GM23338 (cell line): ENCODE measurements around the gene ELOF1. TPM values are rescaled to one million over a fixed set of nuclear protein-coding genes. Genes with fewer than 3 reads are reported as not detected.

ENCODE experiments used
- ATAC-seq: fragments of 200-7000 bp; cut with Tn5 transposase; 3 replicates; pipeline ENCODE4 v1.9.1; 2020
- DNase-seq: peaks from one replicate; pipeline ENCODE4 v3.0.0-alpha.2; 2015; ENCODE audit warnings: low spot score
- H2AFZ ChIP-seq: fragments of 200-600 bp; sonication (generic); 2 replicates; pipeline ENCODE4 v1.8.0; 2016; ENCODE audit warnings: antibody characterized with exemption, mild to moderate bottlenecking, moderate library complexity
- H3F3A ChIP-seq: fragments of 200-600 bp; sonication (generic); replicated peaks from 2 replicates; pipeline ENCODE4 v1.8.0; 2017; ENCODE audit warnings: antibody characterized with exemption, mixed run types, low read depth
- H3K27ac ChIP-seq: fragments of 200-600 bp; sonication (generic); 2 replicates; pipeline ENCODE4 v1.6.1; 2016; ENCODE audit warnings: low read depth
- H3K27me3 ChIP-seq: fragments of 200-600 bp; sonication (generic); 2 replicates; pipeline ENCODE4 v1.8.0; 2016; ENCODE audit warnings: mild to moderate bottlenecking, mixed run types, moderate library complexity; ENCODE audit not compliant: insufficient read depth
- H3K36me3 ChIP-seq: fragments of 200-600 bp; sonication (generic); 2 replicates; pipeline ENCODE4 v1.8.0; 2016; ENCODE audit warnings: mild to moderate bottlenecking; ENCODE audit not compliant: insufficient read depth
- H3K4me1 ChIP-seq: fragments of 200-600 bp; sonication (generic); 2 replicates; pipeline ENCODE4 v1.8.0; 2016; ENCODE audit warnings: mild to moderate bottlenecking, moderate library complexity; ENCODE audit not compliant: insufficient read depth
- H3K4me2 ChIP-seq: fragments of 200-600 bp; sonication (generic); 2 replicates; pipeline ENCODE4 v1.7.1; 2017; ENCODE audit warnings: mixed run types
- H3K4me3 ChIP-seq: fragments of 200-600 bp; sonication (generic); 2 replicates; pipeline ENCODE4 v1.6.1; 2016; ENCODE audit warnings: mixed run types
- H3K79me2 ChIP-seq: fragments of 200-600 bp; sonication (generic); replicated peaks from 2 replicates; pipeline ENCODE4 v1.8.0; 2017; ENCODE audit warnings: mild to moderate bottlenecking; ENCODE audit not compliant: insufficient read depth
- H3K9me2 ChIP-seq: fragments of 200-600 bp; sonication (generic); 2 replicates; pipeline ENCODE4 v1.8.0; 2017; ENCODE audit not compliant: insufficient read depth
- H4K20me1 ChIP-seq: fragments of 200-600 bp; sonication (generic); replicated peaks from 2 replicates; pipeline ENCODE4 v1.8.0; 2017; ENCODE audit warnings: mild to moderate bottlenecking; ENCODE audit not compliant: insufficient read depth
- H3K27ac Mint-ChIP-seq: 2 replicates; pipeline ENCODE4 v1.8.0; 2020; ENCODE audit warnings: inconsistent platforms, mild to moderate bottlenecking, moderate library complexity, mixed read lengths
- H3K27me3 Mint-ChIP-seq: 3 replicates; pipeline ENCODE4 v1.8.0; 2022; ENCODE audit warnings: low read depth, mild to moderate bottlenecking, moderate library complexity, mixed read lengths, inconsistent platforms; ENCODE audit not compliant: insufficient read depth, poor library complexity
- H3K36me3 Mint-ChIP-seq: 3 replicates; pipeline ENCODE4 v1.8.0; 2021; ENCODE audit warnings: low read depth, mild to moderate bottlenecking, inconsistent platforms, moderate library complexity, mixed read lengths
- H3K4me1 Mint-ChIP-seq: 3 replicates; pipeline ENCODE4 v1.8.0; 2020; ENCODE audit warnings: mild to moderate bottlenecking, inconsistent platforms, mixed read lengths
- H3K4me3 Mint-ChIP-seq: 3 replicates; pipeline ENCODE4 v1.8.0; 2021; ENCODE audit warnings: moderate library complexity, mild to moderate bottlenecking, inconsistent platforms, mixed read lengths
- H3K9me3 Mint-ChIP-seq: 3 replicates; pipeline ENCODE4 v1.8.0; 2020; ENCODE audit warnings: moderate library complexity, mild to moderate bottlenecking, inconsistent platforms, mixed read lengths
- CREB1 ChIP-seq: fragments of 250-450 bp; sonication (Bioruptor Pico); IDR thresholded peaks from 2 replicates; pipeline ENCODE4 v1.5.0; 2020; ENCODE audit warnings: low read depth, mild to moderate bottlenecking, moderate library complexity
- CTCF ChIP-seq, 2 experiments: fragments of 200-600 bp in 1 of 2; sonication (generic) in 1 of 2; conservative IDR thresholded peaks; 2 replicates each; pipeline versions ENCODE4 v1.5.1 to v1.6.1; 2016 to 2017; ENCODE audit warnings: antibody characterized with exemption in 2 of 2, low read depth in 2 of 2, mild to moderate bottlenecking in 2 of 2, moderate library complexity in 1 of 2
- ETS1 ChIP-seq: IDR thresholded peaks from 2 replicates; pipeline ENCODE4 v1.6.1; 2016; ENCODE audit warnings: antibody characterized with exemption
- EZH2 ChIP-seq: fragments of 200-600 bp; sonication (generic); IDR thresholded peaks from one replicate; pipeline ENCODE4 v1.8.0; 2017; ENCODE audit warnings: antibody characterized with exemption, mild to moderate bottlenecking, low read depth; ENCODE audit not compliant: unreplicated experiment
- EZH2phosphoT487 ChIP-seq: fragments of 200-600 bp; sonication (generic); IDR thresholded peaks from one replicate; pipeline ENCODE4 v1.8.1; 2018; ENCODE audit warnings: antibody characterized with exemption; ENCODE audit not compliant: unreplicated experiment
- JUNB ChIP-seq: IDR thresholded peaks from one replicate; pipeline ENCODE4 v1.6.1; 2016; ENCODE audit warnings: antibody characterized with exemption; ENCODE audit not compliant: unreplicated experiment
- NANOG ChIP-seq: IDR thresholded peaks from 2 replicates; pipeline ENCODE4 v1.6.1; 2016; ENCODE audit warnings: antibody characterized with exemption, borderline replicate concordance
- POLR2AphosphoS5 ChIP-seq: IDR thresholded peaks from 2 replicates; pipeline ENCODE4 v1.6.1; 2016; ENCODE audit warnings: antibody characterized with exemption, low read depth
- REST ChIP-seq: IDR thresholded peaks from one replicate; pipeline ENCODE4 v1.6.1; 2018; ENCODE audit warnings: antibody characterized with exemption; ENCODE audit not compliant: unreplicated experiment
- STAT1 ChIP-seq: IDR thresholded peaks from one replicate; pipeline ENCODE4 v1.6.1; 2016; ENCODE audit warnings: antibody characterized with exemption; ENCODE audit not compliant: unreplicated experiment
- ZNF114 ChIP-seq: fragments of 250-450 bp; sonication (Bioruptor Pico); IDR thresholded peaks from 2 replicates; pipeline ENCODE4 v1.5.0; 2020; ENCODE audit warnings: mild to moderate bottlenecking, moderate library complexity
- ZNF331 ChIP-seq: fragments of 250-450 bp; sonication (Bioruptor Pico); IDR thresholded peaks from 2 replicates; pipeline ENCODE4 v1.5.0; 2020; ENCODE audit warnings: low read depth, mild to moderate bottlenecking, moderate library complexity
- ZNF462 ChIP-seq: fragments of 250-450 bp; sonication (Bioruptor Pico); IDR thresholded peaks from 2 replicates; pipeline ENCODE4 v1.5.0; 2020; ENCODE audit warnings: mild to moderate bottlenecking, moderate library complexity
- polyA plus RNA-seq: library from polyadenylated mRNA; unstranded; fragments of >200 nt; fragmentation: Nextera tagmentation; extraction: Ambion mirVana; gene quantifications from 2 replicates; pipeline ENCODE4 v1.2.1, GENCODE V29; 2016
- total RNA-seq: library from RNA; depleted of rRNA; stranded (reverse); fragments of >200 nt; shearing (Covaris generic); gene quantifications from 2 replicates; pipeline ENCODE4 v1.2.3, GENCODE V29; 2014

ELOF1 gene
- total and polyA plus RNA-seq, 2 experiments from 2014 or later: 73.3 to 103 TPM

GRCh38 chr19:11535792-11536595 lies 23.0 kb downstream of the ELOF1 start:
- Histone ChIP-seq H3K9me2 (no peaks in the 10 kb centered on the region), H3K27me3 (peaks cover 5% of the 10 kb centered on the region; the same call in 1 of the 2 replicates), H4K20me1 (no peaks in the 10 kb centered on the region), H3K36me3 (no peaks in the 10 kb centered on the region), H3K27ac (0 out of 2 replicates have a peak overlapping the region, but pooled peaks have one; percentile 45), H3K4me1 (peaks cover 18% of the 10 kb centered on the region), H3F3A (peaks cover 9% of the 10 kb centered on the region; the same call in 1 of the 2 replicates), H3K4me2 (peak overlapping the region; percentile 98), H2AFZ (peak overlapping the region; percentile 99), H3K79me2 (no peaks in the 10 kb centered on the region), H3K4me3 (peak overlapping the region; percentile 71)
- ATAC-seq (peak; percentile 37), DNase-seq (peak; percentile 94)
- TF ChIP-seq ZNF462 (CRISPR knock-in tag) (no peak), STAT1 (no peak), ETS1 (no peak), ZNF114 (CRISPR knock-in tag) (no peak), NANOG (no peak), REST (no peak), JUNB (no peak), CTCF (conservative IDR thresholded peaks at IDR 0.05; ENCODE audit: low read depth in 2 of 2) (peak; percentile 74 to 85), CREB1 (peak; percentile 99), EZH2phosphoT487 (no peak), ZNF331 (CRISPR knock-in tag) (no peak), POLR2AphosphoS5 (peak; percentile 64; the same call in 1 of the 2 replicates), EZH2 (no peak)
- H3K4me1 Mint-ChIP-seq: peaks cover 23% of the 10 kb centered on the region
- H3K9me3 Mint-ChIP-seq: no peaks in the 10 kb centered on the region
- H3K36me3 Mint-ChIP-seq: no peaks in the 10 kb centered on the region
- peaks cover 23% of the 10 kb centered on the region for H3K27me3 Mint-ChIP-seq
- H3K4me3 Mint-ChIP-seq: peak overlapping the region; percentile 70
- peak overlapping the region; percentile 18; the same call in 1 of the 2 replicates for H3K27ac Mint-ChIP-seq
